ENCODE data around the gene GRXCR2. TPM values are rescaled to one million over a fixed set of nuclear protein-coding genes. Genes with fewer than 3 reads are reported as not detected.

GRXCR2 gene
- polyA plus RNA-seq, 4 donors: not detected

Other genes with a start within 250 kb of the GRXCR2 start
- gene PRELID2, start 37.7 kb downstream of the GRXCR2 start, polyA plus RNA-seq (ENCODE audit: insufficient read length in 4 of 4): 10 to 100 TPM in 1 of 4 donors, 1 to 10 TPM in 3; 7.6 to 10.8 (median 9.4) TPM
- gene SH3RF2, start 63.6 kb upstream of the GRXCR2 start, polyA plus RNA-seq (ENCODE audit: insufficient read length in 4 of 4): 1 to 10 TPM; 4.7 to 6.0 (median 5.0) TPM
- gene PLAC8L1, start 232.6 kb upstream of the GRXCR2 start, polyA plus RNA-seq (ENCODE audit: insufficient read length in 4 of 4): under 1 TPM; 0.57 to 1.00 (median 0.94) TPM

Data from right renal pelvis (tissue), 4 donors.